GM18511 (cell line): Measurements from ENCODE around the gene PMEPA1.

Source experiments
- ATAC-seq: cut with Tn5 transposase; IDR thresholded peaks from one replicate; pipeline ENCODE4 v1.9.1; 2021; ENCODE audit warnings: mild to moderate bottlenecking, moderate library complexity; ENCODE audit not compliant: unreplicated experiment

The PMEPA1 gene

DNA sequence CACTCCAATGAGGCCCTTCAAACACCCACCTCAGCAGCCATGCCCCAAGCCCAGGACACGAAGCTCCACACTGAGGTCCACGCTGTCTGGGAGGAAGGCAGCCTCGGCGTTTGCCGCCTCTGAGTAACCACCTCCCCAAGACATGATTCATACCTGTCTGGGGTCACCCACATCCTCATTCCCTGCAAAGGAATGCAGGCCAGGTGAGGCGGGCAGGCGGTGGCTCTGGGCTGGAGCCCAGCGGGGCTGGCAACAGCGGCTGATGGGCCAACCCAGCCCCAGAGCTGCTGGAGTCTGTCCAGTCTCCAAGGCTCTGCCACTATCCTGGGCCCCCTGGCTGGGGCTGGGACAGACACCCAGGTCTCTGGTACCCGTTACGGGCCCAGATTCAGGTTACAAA lies 14.8 kb downstream of the PMEPA1 start:
- no peak for ATAC-seq

DNA sequence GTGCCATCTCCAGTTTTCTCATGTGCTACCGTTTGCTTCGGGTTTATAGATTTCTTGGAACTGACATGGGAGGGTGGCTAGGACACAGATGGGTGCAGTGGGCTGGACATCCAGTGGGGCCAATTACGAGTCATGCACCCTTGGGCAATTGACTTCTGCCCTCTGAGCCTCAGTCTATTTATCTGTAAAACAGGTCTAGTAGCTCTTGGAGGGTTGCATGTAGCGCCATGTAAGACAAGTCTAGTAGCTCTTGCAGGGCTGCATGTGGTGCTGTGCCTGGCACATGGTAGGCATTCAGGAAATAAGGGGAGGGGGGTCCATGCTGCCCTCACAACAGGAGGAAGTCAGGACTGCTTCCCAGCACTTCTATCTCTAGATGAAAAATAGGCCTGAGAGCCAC lies 15.3 kb downstream of the PMEPA1 start:
- ATAC-seq: no peak

DNA sequence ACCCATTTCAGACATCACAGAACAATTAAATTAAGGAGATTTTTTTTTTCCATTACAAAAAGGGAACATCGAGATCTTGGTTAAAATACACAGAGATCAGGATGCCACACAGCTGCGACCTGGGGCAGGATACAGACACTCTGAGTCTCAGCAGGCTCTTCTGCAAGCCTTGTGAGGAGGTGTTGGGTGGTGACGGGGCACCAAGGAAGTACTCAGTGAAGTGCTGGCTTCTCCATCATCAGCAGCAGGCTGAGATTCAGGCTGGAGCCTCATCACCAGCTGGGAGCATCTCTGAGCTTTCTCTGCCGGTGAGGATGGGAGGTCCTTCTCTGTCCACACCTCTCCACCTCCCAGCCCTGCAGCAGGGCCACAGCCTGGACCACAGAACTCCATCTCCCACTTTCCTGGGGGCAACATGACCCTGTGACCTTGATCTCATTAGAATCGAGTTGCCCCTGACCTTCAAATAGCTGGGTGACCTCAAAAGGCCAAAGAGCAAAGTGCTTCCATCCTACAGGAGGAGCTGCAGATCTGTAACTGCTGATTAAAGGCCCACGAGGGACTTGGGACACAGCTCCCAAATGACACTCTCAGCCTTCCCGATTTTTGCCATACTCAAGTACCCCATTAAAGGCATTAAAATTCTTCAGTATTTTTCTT lies 16.0 kb downstream of the PMEPA1 start:
- no peak for ATAC-seq

DNA sequence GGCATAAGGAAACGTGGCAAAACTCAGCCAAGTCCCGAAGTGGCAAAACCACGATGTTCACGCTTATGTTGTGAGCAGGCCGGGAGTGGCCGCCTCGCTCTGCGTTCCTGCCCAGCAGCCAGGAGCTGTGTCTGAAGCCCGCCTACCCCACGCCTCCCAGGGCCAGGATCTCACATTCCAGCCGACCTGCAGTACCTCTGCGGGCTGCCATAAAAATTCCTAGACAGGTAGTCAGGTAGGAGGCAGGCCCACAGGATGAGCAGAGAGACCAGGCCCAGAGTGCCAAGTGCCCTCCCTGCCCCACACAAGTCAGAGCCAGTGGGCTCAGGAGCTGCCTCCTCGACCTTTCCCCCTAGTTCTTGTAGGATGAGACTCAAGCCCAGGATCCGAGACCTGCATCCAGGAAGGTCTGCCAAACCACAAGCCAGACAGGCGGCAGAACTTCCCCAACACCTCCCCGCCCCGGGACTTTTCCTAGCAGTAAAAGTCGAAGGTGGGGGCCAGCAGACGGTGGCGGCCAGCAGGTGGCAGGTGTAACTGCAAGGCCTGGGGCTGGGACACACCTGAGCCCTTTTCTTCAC lies 16.7 kb downstream of the PMEPA1 start:
- ATAC-seq: no peak

DNA sequence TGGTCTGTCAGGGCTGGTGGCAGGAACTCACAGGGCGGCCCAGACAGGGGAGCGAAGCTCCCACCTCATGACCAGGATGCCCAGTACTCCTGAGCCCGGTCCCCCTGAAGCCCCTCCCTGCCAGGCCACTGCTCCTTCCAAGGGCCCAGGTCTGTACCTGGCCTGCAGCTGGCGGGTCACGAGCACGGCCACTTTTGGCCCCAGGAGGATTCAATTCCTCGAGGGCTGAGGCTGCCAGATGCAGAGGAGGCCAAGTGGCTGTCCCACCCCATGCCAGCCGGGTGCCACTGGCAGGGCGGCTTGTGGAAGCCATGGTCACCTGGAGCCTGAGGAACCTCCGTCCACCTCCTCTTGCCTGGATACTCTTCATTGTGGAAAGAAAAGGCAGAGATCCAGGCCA lies 17.4 kb downstream of the PMEPA1 start:
- no peak for ATAC-seq

DNA sequence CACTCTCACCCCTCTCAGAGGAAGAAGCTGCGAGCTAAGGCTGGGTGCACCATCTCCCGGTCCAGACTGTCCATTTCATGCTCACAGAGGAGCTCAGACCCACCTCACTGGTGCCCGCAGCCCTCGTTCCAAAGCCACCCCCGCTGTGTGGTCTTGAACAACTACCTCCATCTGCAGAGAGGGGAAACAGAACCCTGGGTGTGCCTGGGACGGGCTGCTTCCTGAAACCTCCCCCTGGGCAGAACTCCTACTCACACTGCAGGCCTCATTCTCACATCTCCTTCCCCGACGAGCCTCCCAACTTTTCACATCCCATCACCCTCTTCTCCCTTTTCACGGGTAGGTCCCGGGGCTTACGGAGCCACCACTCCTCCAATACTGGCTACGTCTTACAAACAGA lies 18.1 kb downstream of the PMEPA1 start:
- no peak for ATAC-seq

DNA sequence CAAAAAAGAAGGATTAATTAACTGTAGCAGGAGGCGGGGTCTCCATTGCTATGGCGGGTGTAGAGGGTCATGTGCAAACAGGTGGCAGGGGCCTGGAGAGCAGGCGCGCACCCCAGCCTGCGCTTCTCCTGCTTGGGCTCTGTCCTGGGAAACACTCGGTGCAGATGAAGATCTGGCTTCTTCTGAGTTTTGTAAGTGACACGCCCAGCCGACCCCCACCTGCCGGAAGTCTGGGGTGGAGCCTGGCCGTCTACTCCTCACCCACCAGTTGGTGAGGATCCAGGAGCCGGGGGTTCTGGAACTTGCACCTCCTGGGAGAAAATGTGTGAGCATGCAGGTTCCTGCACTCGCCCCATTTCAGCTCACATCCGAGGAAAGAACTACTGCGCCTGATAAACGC lies 19.3 kb downstream of the PMEPA1 start:
- ATAC-seq: no peak

DNA sequence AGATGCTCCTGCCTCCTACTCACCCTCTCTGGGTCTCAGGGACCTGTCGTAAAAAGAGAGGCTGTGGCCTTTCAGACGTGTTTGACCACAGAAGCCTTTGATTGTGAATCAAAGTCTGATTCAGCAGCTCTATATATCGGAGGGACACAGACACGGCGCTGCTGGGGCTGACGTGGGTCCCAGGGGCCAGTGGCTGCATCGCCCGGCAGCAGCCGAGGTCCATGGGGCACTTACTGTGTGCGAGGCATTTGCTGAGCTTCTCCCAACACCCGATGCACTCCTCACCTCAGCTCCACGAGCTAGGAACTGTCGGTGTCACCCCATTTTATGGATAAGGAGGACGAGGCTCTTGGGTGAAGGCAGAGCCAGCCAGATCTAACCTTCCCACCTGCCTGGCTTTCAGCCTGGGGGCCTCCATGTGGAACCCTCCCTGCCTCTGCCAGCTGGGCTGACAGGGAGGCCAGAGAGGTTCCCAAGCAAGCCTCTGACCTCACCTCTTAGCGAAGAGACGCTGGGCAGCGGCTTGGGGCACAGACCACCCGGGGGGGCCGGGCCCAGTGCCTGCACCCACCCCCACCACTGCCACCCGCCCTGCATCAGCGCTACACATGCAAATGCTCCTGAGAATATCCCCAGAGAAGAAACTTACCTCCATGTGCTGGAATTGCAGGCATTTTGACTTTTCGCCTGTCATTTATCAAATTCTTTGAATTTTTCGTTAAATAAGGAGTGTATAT lies 19.9 kb downstream of the PMEPA1 start:
- ATAC-seq: no peak

DNA sequence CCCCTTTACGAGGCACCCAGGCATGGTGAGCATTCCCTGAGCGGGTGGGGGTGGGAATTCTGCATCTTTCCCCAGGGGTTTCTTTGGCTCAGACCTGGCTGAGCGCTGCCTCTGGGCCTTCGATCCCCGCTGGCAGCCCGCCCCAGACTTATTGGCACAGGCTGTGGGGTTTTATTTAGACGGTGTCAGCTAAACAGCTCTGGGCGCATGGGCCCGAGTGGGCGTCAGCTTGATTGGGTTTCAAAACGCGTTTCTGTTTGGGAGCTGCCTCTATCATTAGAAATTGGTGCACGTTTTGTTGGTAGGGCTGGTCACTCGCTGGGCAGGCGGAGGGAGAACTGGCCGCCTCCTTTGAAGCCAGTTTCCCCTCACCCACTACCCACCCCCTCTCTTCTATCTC lies 21.0 kb downstream of the PMEPA1 start:
- ATAC-seq: no peak

DNA sequence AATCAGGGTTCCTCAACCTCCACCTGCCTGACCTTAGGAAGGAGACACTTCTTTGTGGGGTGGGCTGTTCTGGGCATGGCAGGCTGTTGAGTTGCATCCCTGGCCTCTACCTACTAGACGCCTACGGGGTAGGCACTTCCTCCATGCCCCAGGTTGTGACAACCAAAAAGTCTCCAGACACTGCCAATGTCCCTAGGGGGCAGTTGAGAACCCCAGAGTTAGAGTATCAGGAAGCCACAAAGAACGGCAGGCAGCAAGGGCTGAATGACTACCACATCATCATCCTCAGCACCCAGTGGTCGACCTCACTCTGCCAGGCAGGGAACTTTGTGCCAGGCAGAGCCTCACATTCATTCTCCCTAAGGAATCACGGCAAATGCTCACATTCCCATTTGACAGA lies 21.5 kb downstream of the PMEPA1 start:
- no peak for ATAC-seq

DNA sequence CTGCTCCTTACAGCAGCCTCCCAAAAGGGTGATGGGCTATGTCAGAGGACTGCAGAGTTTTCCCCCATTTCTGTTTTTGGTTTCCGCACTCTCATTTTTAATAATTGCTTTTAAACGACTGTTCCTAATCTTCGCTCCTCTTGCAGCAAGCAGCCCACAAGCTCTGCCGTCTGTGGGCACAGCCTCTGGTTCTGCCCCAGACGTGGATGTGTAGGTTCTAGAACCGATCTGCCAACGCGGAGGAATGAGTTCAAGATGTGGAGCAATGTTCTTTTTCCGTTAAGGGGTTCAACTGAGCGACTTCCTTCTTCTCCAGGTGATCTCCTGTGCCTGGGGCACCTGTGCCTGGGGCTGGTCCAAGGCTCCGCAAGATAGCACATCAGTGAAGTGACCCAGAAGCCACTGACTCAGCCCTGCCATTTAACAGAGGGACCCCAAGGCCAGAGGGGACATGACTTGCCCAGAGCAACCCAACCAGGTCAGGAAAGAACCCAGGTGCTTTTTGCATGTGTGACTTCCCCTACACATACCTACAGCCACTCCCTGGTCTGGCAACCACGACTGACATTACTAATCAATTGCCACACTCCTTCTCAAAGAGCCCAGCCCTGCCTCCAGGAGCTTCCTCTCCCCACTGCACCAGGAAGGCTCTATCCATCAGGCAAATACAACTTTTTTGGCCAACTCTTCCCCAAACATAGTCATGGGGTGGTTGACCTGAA lies 22.7 kb downstream of the PMEPA1 start:
- no peak for ATAC-seq

DNA sequence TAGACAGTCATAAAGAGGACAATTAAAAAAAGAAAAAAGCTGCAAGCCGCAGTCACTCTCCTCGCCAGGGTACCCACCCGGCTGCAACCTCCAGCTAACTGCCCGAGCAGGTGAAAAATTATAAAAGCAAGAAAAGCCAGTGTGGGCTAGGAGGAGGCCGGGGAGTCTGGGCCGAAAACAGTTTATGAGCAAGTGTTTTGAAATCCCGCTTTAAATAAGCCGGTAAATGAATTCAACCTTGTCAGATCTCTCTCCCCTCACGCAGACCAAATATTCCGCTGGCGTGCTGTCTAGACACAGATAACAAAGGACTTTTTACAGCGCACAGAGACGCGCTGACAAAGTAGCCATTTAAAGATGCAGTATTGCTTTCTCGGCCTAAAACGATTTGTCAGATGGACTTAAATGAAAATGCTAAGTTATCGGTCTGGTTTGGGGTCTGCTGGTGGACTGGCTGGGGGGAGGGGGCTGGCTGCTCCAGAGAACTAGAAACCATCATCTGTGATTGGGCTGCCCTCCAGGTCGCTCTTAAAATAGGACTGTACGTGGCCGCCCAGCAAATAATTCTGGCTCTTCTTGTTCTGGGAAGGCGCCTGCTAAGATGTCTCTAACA lies 24.6 kb downstream of the PMEPA1 start:
- ATAC-seq: no peak

DNA sequence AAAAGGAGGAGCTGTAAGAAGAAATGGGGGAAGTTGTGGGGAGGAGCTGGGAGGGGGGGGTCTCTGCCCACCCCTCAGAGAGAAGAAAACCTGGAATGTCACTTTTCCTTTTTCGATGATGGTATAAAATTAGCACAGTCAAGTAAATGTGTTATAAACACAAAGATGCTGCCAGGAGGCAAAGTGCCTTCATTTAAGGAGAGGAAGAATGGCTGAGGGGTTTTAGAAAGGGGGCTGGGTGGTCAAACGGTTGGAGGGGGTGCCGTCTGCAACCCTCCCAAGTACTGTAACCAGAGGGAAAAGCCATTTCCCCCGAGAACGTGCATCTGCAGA lies 25.0 kb downstream of the PMEPA1 start:
- ATAC-seq: no peak

DNA sequence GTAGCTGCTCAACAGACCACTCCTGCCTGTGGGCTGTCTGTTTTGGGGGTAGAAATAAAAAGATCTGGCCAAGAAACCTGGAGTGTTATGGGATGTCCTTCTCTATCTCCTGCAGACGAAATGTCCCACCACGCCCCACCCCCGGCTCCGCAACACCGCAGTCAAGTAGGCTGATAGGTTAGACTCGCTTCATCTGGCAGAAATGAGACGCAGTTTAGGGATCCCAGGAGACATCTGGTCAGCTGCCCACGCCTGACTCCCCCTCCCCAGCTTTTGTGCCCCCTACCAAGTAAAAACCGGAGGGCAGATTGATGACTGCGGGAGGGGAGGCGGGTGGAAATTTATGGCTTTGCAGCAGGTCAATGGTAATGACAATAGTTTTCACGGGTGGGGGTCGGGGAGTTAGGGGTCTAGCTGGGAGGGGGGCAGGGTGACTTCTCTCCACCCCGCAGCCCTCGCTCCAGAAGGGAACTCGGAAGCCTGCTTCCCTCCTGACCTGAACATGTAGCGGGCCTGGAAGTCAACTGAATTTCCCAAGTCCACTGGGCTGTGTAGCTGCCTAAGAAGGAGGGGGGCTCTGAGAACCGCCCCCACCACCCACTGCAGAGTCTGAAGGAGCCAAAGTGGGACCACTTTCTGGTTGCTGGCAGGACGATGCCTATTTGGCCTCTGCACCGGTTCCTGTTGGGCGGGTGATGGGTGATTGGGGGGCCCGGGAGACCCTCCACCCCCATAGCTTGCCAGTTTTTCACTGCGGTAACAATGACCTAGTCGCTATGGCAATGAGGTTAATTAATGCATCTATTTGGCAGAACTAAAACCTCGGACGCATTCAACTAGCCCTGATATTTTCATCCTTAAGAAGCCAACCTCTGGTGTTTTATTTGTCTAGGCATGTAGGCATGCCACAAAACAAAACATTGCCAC lies 25.7 kb downstream of the PMEPA1 start:
- no peak for ATAC-seq

DNA sequence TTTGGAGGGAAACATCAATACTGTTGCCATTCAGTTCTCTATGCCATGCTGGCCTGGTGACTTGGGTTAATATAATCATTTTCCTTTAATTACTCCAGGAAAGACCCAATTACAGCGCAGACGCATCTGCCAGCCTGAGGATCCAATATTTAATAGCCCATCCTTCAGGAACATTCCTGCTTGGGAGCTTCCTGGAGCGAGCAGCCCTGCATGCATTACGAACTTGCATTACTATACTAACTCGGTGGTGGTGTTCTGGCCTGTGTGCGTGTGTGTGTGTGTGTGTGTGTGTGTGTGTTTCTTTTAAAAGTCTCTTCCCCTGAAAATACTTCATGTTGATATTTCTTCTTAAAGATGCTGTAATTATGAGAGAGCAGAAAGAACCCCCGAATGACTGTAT lies 26.5 kb downstream of the PMEPA1 start:
- ATAC-seq: no peak

DNA sequence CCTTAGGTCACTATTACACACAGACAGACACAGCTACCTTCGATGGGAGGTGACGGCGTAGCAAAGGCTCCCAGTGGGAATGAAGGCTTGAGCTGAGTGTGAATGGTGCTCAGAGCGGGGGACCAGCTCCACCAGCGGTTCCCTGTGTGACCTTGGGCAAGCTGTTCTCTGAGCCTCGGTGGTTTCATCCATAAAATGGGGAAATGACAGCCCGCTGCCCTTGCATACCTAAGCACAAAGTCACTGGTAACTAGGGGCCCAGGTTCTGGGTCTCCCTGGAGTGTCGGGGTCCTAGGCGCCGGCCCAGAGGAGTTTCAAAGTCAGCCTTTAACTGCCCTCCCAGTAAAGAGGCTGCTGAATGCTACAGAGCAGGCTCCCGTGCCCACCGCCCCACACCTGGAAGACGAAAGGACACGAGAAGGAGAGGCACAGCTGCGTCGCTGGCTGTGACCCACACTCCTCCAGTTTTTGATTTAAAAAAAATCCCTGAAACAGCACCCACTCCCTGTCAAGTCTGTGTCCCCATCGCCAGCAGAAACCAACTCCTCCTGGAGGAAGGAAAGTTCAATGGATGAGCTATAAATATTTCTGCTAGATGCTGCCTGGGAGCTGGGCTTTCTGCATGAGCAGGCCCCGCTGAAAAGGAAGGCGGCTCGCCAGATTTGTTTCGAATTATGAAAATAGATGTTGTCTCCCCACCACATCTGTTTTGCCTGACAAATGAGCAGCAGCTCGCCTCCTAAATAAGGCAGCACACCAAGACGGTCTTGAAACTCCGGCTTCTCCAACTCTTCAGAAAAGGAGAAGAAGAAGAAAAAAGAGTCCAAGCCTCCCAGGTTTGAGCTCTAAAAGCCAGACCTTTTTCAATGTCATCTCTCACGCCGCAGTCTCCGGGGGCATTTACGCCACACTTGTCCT lies 27.4 kb downstream of the PMEPA1 start:
- ATAC-seq: peak; percentile 42

DNA sequence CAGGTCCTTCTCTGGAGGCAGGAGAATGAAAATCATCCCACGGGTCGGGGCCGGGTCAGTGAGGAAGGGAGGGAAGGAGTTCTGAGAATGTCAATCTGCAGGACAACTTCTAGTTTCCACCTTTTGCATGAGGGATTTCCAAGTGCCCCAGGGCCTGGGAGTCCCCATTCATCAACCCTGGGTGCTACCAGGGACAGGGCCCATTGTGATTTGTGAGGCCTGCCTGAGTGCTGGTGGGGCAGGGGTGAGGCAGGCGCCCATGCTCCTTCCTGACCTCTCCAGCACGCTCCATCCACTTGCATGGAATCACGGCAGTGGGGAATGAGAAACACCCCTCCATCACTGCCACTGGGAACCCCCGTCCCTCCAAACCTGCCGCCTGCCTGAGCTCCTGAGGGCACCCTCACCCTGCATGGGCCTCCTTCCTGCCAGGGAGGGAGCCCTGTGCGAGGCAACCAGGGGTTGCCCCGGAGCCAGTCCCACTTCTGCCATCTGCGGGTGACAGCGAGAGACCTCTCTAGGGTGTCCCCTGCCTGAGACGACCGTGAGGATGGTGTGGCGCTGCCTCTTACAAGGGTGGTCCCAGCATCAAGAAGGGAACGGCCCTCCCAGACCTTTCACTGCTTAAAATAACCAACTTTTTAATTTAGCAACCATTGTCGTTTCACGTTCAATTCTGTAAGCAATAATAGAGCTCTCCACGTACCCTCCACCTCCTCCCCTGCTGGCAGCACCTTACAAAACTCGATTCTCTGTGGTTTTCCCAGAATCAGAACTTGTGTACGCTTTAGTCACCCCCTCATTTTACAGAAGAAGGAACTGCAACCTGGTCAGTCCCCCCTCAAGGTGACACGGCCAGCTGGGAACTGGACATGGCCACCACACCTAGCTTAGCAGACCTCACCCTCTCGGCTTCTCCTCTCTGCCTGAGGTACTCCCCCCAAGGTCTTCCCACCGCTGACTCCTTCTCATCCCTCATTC lies 28.6 kb downstream of the PMEPA1 start:
- ATAC-seq: no peak

DNA sequence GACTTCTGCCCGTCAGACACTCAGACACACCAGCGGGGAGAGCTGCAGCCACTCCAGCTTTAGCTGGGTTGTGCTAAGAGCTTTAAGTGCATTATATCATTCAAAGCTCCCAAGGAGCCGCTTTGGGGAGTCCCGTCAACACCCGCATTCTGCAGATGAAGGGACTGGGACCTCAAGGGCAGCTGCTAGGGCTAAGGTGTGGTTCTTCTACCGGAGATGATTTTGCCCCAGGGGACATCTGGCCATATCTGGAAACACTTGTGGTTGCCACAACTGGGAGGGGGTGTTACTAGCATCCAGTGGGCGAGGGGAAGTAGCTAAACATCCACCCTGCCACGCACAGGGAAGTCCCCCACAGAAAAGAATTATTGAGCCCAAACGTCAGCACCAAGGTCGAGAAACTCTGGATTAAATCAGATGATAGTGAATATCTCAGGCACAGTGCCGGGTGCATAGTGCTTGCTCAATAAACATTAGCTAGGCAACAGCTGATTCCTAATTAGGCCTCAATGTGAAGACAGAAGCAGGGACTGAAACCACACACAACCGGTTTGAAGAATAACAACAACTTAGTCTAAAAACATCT lies 29.6 kb downstream of the PMEPA1 start:
- ATAC-seq: peak; percentile 75
